Measurements from ENCODE around the gene B4GALNT3.
A peak's percentile ranks its signal among the peaks of the same experiment; 100 is the strongest.
"Not testable (repeated sequence)": the region's sequence is repeated elsewhere in the genome, so short reads cannot be mapped to it uniquely, and the experiment has no call there.

The B4GALNT3 gene

GRCh38 chr12:570921-571794 lies 111.4 kb downstream of the B4GALNT3 start:
- Histone ChIP-seq H3K9me3 (ENCODE audit: insufficient read depth, low read depth, low read length) (no peaks in the 10 kb centered on the region), H3K4me3 (ENCODE audit: low read length) (peak overlapping the region; percentile 68), H3K36me3 (ENCODE audit: insufficient read depth, low read length) (no peaks in the 10 kb centered on the region), H3K9ac (ENCODE audit: low read depth, low read length) (peak overlapping the region; percentile 47), H3K27me3 (ENCODE audit: insufficient read depth, low read length) (no peaks in the 10 kb centered on the region; the same call in 1 of the 2 replicates), H3K4me1 (ENCODE audit: insufficient read depth, low read length) (no peaks in the 10 kb centered on the region; the same call in 1 of the 2 replicates), H3K27ac (ENCODE audit: low read depth, low read length) (peak overlapping the region; percentile 58)
- WGBS: 56% methylated on average over 21 of the region's 22 CpGs

DNA sequence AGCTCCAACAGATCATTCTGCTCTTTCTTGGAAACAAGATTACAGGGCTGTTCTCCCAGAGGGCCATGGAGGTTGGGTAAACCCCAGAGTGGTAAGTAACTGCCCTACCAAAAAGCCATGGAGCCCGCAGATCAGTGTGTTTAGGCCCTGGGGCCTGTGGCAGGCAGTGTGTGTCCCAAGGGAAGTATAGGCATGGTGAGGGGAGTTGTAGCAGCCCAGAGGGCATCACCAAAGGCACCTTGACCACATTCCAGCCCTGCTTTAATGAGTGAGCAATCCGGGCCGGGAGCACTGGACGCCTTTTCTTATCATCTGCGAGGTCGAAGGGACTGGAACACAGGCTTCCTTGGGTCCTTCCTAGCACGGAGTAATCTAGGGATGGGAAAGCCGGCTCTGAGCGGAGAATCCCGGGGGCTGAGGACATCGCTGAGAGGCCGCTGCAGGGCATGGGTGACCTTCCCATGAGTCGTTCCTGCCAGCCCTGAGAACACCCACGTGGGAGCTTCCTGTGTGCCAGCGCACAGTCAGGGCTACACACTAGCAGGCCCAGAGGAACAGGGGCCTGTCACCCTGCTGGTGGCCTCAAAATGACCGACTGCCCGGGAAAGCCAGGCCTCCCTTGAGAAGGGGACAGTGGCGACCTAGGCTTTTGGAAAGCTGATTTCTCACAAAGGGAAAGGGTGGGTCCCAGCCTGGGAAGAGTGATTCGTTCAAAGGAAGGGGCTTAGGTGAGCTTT lies 112.2 kb downstream of the B4GALNT3 start:
- Histone ChIP-seq H3K4me3 (ENCODE audit: low read length) (no peak overlapping the region), H3K36me3 (ENCODE audit: insufficient read depth, low read length) (no peaks in the 10 kb centered on the region), H3K4me1 (ENCODE audit: insufficient read depth, low read length) (peaks cover 5% of the 10 kb centered on the region), H3K9me3 (ENCODE audit: insufficient read depth, low read depth, low read length) (no peaks in the 10 kb centered on the region), H3K9ac (ENCODE audit: low read depth, low read length) (no peak overlapping the region), H3K27me3 (ENCODE audit: insufficient read depth, low read length) (peaks cover 6% of the 10 kb centered on the region; the same call in 1 of the 2 replicates), H3K27ac (ENCODE audit: low read depth, low read length) (no peak overlapping the region)
- WGBS: 84% methylated on average over 19 of the region's 19 CpGs

DNA sequence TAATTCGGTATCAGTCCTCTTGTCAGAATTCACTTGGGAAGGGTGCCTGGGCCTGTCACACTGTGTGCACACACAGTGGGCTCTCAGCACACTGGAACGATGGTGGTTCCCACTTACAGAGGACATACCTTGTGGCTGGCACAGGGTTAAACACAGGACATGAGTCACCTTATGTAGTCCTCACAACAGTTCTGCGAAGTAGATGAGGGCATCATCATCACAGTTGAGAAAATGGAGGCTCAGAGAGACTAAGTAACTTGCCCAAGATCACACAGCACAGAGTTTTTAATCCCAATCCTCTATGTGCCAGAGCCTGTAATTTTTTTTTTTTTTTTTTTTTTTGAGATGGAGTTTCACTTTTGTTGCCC lies 112.8 kb downstream of the B4GALNT3 start:
- 88% methylated on average over 3 of the region's 3 CpGs for WGBS
- Histone ChIP-seq H3K9me3 (ENCODE audit: insufficient read depth, low read depth, low read length) (no peaks in the 10 kb centered on the region), H3K4me1 (ENCODE audit: insufficient read depth, low read length) (peaks cover 5% of the 10 kb centered on the region), H3K27me3 (ENCODE audit: insufficient read depth, low read length) (peaks cover 6% of the 10 kb centered on the region; the same call in 1 of the 2 replicates), H3K9ac (ENCODE audit: low read depth, low read length) (no peak overlapping the region), H3K27ac (ENCODE audit: low read depth, low read length) (no peak overlapping the region), H3K4me3 (ENCODE audit: low read length) (no peak overlapping the region), H3K36me3 (ENCODE audit: insufficient read depth, low read length) (no peaks in the 10 kb centered on the region)

- Histone ChIP-seq H3K4me3 (ENCODE audit: low read length) (no peak overlapping the region), H3K9me3 (ENCODE audit: insufficient read depth, low read depth, low read length) (no peaks in the 10 kb centered on the region), H3K27me3 (ENCODE audit: insufficient read depth, low read length) (peaks cover 6% of the 10 kb centered on the region; the same call in 1 of the 2 replicates), H3K4me1 (ENCODE audit: insufficient read depth, low read length) (peaks cover 8% of the 10 kb centered on the region), H3K27ac (ENCODE audit: low read depth, low read length) (no peak overlapping the region), H3K9ac (ENCODE audit: low read depth, low read length) (no peak overlapping the region), H3K36me3 (ENCODE audit: insufficient read depth, low read length) (no peaks in the 10 kb centered on the region)
- WGBS: 95% methylated on average over 5 of the region's 5 CpGs
Observed at GRCh38 chr12:573232-573631, 113.5 kb downstream of the B4GALNT3 start.

DNA sequence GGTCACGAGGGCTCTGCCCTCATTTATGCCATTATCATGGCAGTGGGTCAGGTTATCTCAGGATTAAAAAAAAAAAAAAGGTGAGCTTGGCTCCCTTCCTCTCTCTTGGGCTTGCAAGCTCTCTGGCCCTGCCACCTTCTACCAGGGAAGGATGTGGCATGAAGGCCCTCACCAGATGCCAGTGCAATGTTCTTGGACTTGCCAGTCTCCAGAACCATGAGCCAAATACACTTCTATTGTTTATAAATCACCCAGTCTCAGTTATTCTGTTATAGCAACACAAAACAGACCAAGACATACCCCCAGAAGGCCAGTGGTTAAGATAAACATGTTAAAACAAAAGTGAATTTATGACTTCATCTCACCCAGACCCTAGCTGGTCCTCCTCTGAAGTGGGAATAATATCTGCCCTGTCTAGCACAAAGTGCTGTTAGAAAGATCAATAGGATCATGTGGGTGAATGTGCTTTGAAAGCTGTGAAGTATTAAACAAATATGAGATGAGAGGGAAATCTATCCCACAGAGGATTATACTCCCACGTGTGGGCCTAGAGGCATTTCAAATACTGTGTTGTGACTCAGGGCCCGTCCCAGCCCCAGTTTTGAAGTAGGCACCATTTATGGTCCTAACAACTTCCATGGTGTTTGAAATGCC lies 114.9 kb downstream of the B4GALNT3 start:
- Histone ChIP-seq H3K27ac (ENCODE audit: low read depth, low read length) (no peak overlapping the region), H3K9ac (ENCODE audit: low read depth, low read length) (no peak overlapping the region), H3K4me3 (ENCODE audit: low read length) (no peak overlapping the region), H3K27me3 (ENCODE audit: insufficient read depth, low read length) (peaks cover 6% of the 10 kb centered on the region; the same call in 1 of the 2 replicates), H3K9me3 (ENCODE audit: insufficient read depth, low read depth, low read length) (no peaks in the 10 kb centered on the region), H3K4me1 (ENCODE audit: insufficient read depth, low read length) (peaks cover 19% of the 10 kb centered on the region), H3K36me3 (ENCODE audit: insufficient read depth, low read length) (no peaks in the 10 kb centered on the region)
- WGBS: 93% methylated on average over 3 of the region's 3 CpGs

GRCh38 chr12:575129-575502 lies 115.4 kb downstream of the B4GALNT3 start:
- H3K36me3 ChIP-seq (ENCODE audit: insufficient read depth, low read length): no peaks in the 10 kb centered on the region
- peaks cover 6% of the 10 kb centered on the region; the same call in 1 of the 2 replicates for H3K27me3 ChIP-seq (ENCODE audit: insufficient read depth, low read length)
- no peak overlapping the region for H3K9ac ChIP-seq (ENCODE audit: low read depth, low read length)
- 94% methylated on average over 7 of the region's 7 CpGs for WGBS
- H3K27ac ChIP-seq (ENCODE audit: low read depth, low read length): no peak overlapping the region
- peaks cover 20% of the 10 kb centered on the region for H3K4me1 ChIP-seq (ENCODE audit: insufficient read depth, low read length)
- H3K4me3 ChIP-seq (ENCODE audit: low read length): no peak overlapping the region
- H3K9me3 ChIP-seq (ENCODE audit: insufficient read depth, low read depth, low read length): no peaks in the 10 kb centered on the region

DNA sequence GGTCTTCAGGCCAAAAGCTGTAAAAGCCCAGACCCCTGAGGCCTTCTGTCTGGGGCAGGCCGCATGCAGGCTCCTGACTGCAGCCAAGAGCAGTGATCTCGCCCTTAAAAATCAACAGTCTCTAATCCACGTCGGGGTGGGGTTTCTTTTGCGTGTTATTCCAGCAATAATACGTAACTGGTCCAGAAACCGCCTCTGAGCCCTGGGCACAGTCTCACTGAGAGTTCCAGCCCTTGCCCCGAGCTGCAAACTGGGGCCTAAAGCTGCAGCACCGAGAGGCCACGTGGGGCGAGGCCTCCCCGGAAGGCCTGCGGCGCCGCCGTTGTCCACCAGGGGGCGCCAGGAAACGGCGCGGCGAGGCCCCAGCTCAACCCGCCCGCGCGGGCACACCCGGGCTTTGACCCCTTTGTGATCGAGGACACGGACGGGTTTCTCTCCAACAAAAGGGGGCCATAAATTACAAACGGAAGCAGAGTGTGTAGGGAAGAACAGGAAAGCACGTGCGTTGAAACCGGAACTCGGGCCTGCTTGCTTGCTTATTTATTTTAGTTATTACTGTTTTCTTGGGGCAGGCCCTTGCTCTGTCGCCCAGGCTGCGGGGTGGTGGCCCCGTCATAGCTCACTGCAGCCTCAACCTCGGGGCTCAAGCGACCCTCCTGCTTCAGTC lies 116.3 kb downstream of the B4GALNT3 start:
- no peaks in the 10 kb centered on the region for H3K36me3 ChIP-seq (ENCODE audit: insufficient read depth, low read length)
- 22% methylated on average over 39 of the region's 39 CpGs for WGBS
- H3K27ac ChIP-seq (ENCODE audit: low read depth, low read length): no peak overlapping the region
- H3K4me3 ChIP-seq (ENCODE audit: low read length): no peak overlapping the region
- H3K4me1 ChIP-seq (ENCODE audit: insufficient read depth, low read length): peaks cover 20% of the 10 kb centered on the region
- H3K9ac ChIP-seq (ENCODE audit: low read depth, low read length): peak overlapping the region; percentile 44; the same call in 1 of the 2 replicates
- no peaks in the 10 kb centered on the region for H3K9me3 ChIP-seq (ENCODE audit: insufficient read depth, low read depth, low read length)
- H3K27me3 ChIP-seq (ENCODE audit: insufficient read depth, low read length): peaks cover 6% of the 10 kb centered on the region; the same call in 1 of the 2 replicates

GRCh38 chr12:576615-577110 lies 116.9 kb downstream of the B4GALNT3 start:
- Histone ChIP-seq H3K4me3 (ENCODE audit: low read length) (no peak overlapping the region), H3K4me1 (ENCODE audit: insufficient read depth, low read length) (peaks cover 20% of the 10 kb centered on the region), H3K27ac (ENCODE audit: low read depth, low read length) (no peak overlapping the region), H3K36me3 (ENCODE audit: insufficient read depth, low read length) (no peaks in the 10 kb centered on the region), H3K9me3 (ENCODE audit: insufficient read depth, low read depth, low read length) (no peaks in the 10 kb centered on the region), H3K27me3 (ENCODE audit: insufficient read depth, low read length) (peaks cover 6% of the 10 kb centered on the region; the same call in 1 of the 2 replicates), H3K9ac (ENCODE audit: low read depth, low read length) (peak overlapping the region; percentile 18; the same call in 1 of the 2 replicates)
- 93% methylated on average over 14 of the region's 14 CpGs for WGBS

GRCh38 chr12:577994-578747 lies 118.4 kb downstream of the B4GALNT3 start:
- H3K27me3 ChIP-seq (ENCODE audit: insufficient read depth, low read length); H3K4me3 ChIP-seq (ENCODE audit: low read length); H3K9ac ChIP-seq (ENCODE audit: low read depth, low read length); H3K36me3 ChIP-seq (ENCODE audit: insufficient read depth, low read length); H3K27ac ChIP-seq (ENCODE audit: low read depth, low read length); H3K9me3 ChIP-seq (ENCODE audit: insufficient read depth, low read depth, low read length): not testable (repeated sequence)
- H3K4me1 ChIP-seq (ENCODE audit: insufficient read depth, low read length): peaks cover 20% of the 10 kb centered on the region
- WGBS: 66% methylated on average over 16 of the region's 19 CpGs

Data from HUES64 (cell line).